Body of pancreas (tissue), 4 donors: ENCODE results near the gene RSPH6A. TPM values are rescaled to one million over a fixed set of nuclear protein-coding genes. Genes with fewer than 3 reads are reported as not detected.

Experiments used
- ATAC-seq: fragments of 150-250 bp; one replicate; pipeline ENCODE4 v1.9.1; 2016
- DNase-seq, 4 donors: peaks; one replicate each; pipeline ENCODE4 v3.0.0-alpha.2; 2019
- H3K27ac ChIP-seq, 4 donors: fragments of 200-600 bp; sonication (generic); 1 replicate in 3 of 4; 2 replicates in 1 of 4; pipeline versions ENCODE4 v1.5.1 to v1.6.1; 2016 to 2019; ENCODE audit warnings: mild to moderate bottlenecking in 1 of 4, mixed read lengths in 1 of 4, moderate library complexity in 1 of 4
- H3K27me3 ChIP-seq, 2 donors: fragments of 200-600 bp; sonication (generic); one replicate each; pipeline ENCODE4 v1.6.0; 2016; ENCODE audit warnings: mild to moderate bottlenecking in 1 of 2
- H3K36me3 ChIP-seq, 2 donors: fragments of 200-600 bp; sonication (generic); replicated peaks in 1 of 2; 2 replicates each; pipeline ENCODE4 v1.5.1; 2016; ENCODE audit warnings: low read depth in 2 of 2; ENCODE audit not compliant: insufficient read depth in 1 of 2
- H3K4me1 ChIP-seq: fragments of 200-600 bp; sonication (generic); one replicate; pipeline ENCODE4 v1.6.0; 2016
- H3K4me3 ChIP-seq, 2 donors: fragments of 200-600 bp; sonication (generic); 1 replicate in 1 of 2; 2 replicates in 1 of 2; pipeline ENCODE4 v1.5.1; 2016 to 2019
- H3K9me3 ChIP-seq, 3 donors: fragments of 200-600 bp; sonication (generic); 1 replicate in 2 of 3; 2 replicates in 1 of 3; pipeline ENCODE4 v1.5.1; 2016
- CTCF ChIP-seq, 7 experiments: fragments of 450-650 bp in 4 of 7; fragments of 200-600 bp in 3 of 7; sonication (generic) in 3 of 7; IDR thresholded peaks; one replicate each; pipeline ENCODE4 v1.5.1; 2016 to 2019; ENCODE audit warnings: antibody characterized with exemption in 7 of 7
- POLR2A ChIP-seq, 3 donors: fragments of 450-650 bp; IDR thresholded peaks; one replicate each; pipeline ENCODE4 v1.6.1; 2016; ENCODE audit warnings: antibody characterized with exemption in 3 of 3, mild to moderate bottlenecking in 2 of 3
- WGBS, 2 donors: methylation state at CpG; one replicate each; pipeline ENCODE4 v1.1.5; 2017; 5-methylcytosine and 5-hydroxymethylcytosine counted together
- intact Hi-C: fragments of 100-400 bp; cut with DNase I; formaldehyde crosslinking; loops from one replicate; pipeline ENCODE4 v1.15.1; 2023
- total RNA-seq, 2 donors: library from RNA; depleted of rRNA; stranded (reverse); fragments of >200 nt; gene quantifications; one replicate each; pipeline ENCODE4 v1.1.0, GENCODE V29; 2016

Gene RSPH6A
- total RNA-seq, 2 donors from 2014 or later, result 0.33 TPM; not detected in 1

GRCh38 chr19:45798995-45799517 lies 16.1 kb downstream of the RSPH6A start:
- Histone ChIP-seq H3K27me3 (no peaks in the 10 kb centered on the region), H3K36me3 (no peaks in the 10 kb centered on the region), H3K9me3 (no peaks in the 10 kb centered on the region), H3K4me1 (peaks cover 6% of the 10 kb centered on the region), H3K4me3 (no peak overlapping the region), H3K27ac (no peak overlapping the region)
- DNase-seq, result peak; percentile 65 to 78 (median 68)
- intact Hi-C loops, result no loop called here
- peak; percentile 86 for ATAC-seq
- TF ChIP-seq CTCF (IDR thresholded peaks at IDR 0.05) (peak; percentile 76 to 89 (median 83)), POLR2A (IDR thresholded peaks at IDR 0.05) (no peak)
- WGBS, 2 donors, result 3% methylated on average over 10 of the region's 10 CpGs

DNA sequence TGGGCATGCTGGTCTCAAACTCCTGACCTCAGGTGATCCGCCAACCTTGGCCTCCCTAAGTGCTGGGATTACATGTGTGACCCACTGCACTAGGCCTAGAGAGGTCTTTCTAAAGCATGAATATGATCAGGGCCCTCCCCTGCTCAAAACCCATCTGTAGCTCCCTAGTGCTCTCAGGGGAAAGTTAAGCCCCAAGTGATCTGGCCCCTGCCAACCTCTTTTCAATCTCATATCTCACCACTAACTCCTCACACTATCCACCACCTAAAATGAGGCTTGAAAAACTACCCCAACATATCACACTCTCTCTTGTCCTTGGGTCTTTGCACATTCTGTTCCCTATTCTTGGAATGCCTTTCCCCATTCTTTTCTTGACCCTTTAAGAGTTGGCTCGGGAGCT lies 20.5 kb downstream of the RSPH6A start:
- Histone ChIP-seq H3K27ac (no peak overlapping the region), H3K4me1 (peaks cover 22% of the 10 kb centered on the region), H3K4me3 (no peak overlapping the region), H3K9me3 (no peaks in the 10 kb centered on the region), H3K27me3 (no peaks in the 10 kb centered on the region), H3K36me3 (no peaks in the 10 kb centered on the region)
- ATAC-seq (no peak), DNase-seq (no peak)
- TF ChIP-seq CTCF (IDR thresholded peaks at IDR 0.05) (no peak), POLR2A (IDR thresholded peaks at IDR 0.05) (no peak)
- intact Hi-C loops, result no loop called here
- 60 to 80% methylated on average over 1 to 2 of the region's 2 CpGs for WGBS, 2 donors

DNA sequence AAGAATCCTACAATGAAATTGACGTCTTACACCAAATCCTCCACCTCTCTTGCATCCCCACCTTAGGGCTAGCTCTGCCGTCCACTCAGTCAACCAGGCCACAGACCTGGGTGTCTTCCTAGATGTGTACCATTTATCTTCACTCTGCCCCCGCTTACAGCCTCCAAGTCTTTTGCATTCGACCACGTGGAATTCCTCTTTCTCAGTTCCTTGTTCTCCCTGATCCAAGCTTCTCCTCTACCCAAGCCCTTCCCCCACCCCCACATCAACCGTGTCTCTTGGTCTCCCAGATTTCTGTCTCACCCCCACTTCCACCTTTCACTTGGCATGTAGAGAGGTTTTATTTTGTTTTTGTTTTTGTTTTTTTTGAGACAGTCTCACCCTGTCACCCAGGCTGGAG lies 21.2 kb downstream of the RSPH6A start:
- H3K27ac ChIP-seq, result no peak overlapping the region
- H3K9me3 ChIP-seq, result no peaks in the 10 kb centered on the region
- peaks cover 0 to 4% of the 10 kb centered on the region in 2 donors for H3K36me3 ChIP-seq
- H3K27me3 ChIP-seq, result no peaks in the 10 kb centered on the region
- H3K4me3 ChIP-seq, result no peak overlapping the region
- intact Hi-C loops, result no loop called here
- TF ChIP-seq POLR2A (IDR thresholded peaks at IDR 0.05) (no peak), CTCF (IDR thresholded peaks at IDR 0.05) (no peak)
- WGBS, 2 donors, result 37 to 38% methylated on average over 6 of the region's 6 CpGs
- H3K4me1 ChIP-seq, result peaks cover 17% of the 10 kb centered on the region
- ATAC-seq (no peak), DNase-seq (no peak)

- TF ChIP-seq CTCF (IDR thresholded peaks at IDR 0.05), result no peak
- TF ChIP-seq POLR2A (IDR thresholded peaks at IDR 0.05), result no peak
- peaks cover 16% of the 10 kb centered on the region for H3K4me1 ChIP-seq
- 26 to 35% methylated on average over 3 of the region's 3 CpGs for WGBS, 2 donors
Measured at GRCh38 chr19:45793178-45793564, 21.9 kb downstream of the RSPH6A start.

More at GRCh38 chr19:45793178-45793564, 21.9 kb downstream of the RSPH6A start:
- peaks cover 0 to 5% of the 10 kb centered on the region in 2 donors for H3K36me3 ChIP-seq
- DNase-seq (no peak), ATAC-seq (no peak)
- H3K4me3 ChIP-seq, result no peak overlapping the region
- peak overlapping the region in 1 of 4 donors; percentile 62 for H3K27ac ChIP-seq
- intact Hi-C loops, result no loop called here
- no peaks in the 10 kb centered on the region for H3K27me3 ChIP-seq
- no peaks in the 10 kb centered on the region for H3K9me3 ChIP-seq
